ENCODE data around the gene ANGPTL1. TPM values are rescaled to one million over a fixed set of nuclear protein-coding genes. Genes with fewer than 3 reads are reported as not detected.
"Not testable (repeated sequence)": the region's sequence is repeated elsewhere in the genome, so short reads cannot be mapped to it uniquely, and the experiment has no call there.

ANGPTL1 gene
- total RNA-seq, 1 donor from 2014 or later = 23.4 TPM

DNA sequence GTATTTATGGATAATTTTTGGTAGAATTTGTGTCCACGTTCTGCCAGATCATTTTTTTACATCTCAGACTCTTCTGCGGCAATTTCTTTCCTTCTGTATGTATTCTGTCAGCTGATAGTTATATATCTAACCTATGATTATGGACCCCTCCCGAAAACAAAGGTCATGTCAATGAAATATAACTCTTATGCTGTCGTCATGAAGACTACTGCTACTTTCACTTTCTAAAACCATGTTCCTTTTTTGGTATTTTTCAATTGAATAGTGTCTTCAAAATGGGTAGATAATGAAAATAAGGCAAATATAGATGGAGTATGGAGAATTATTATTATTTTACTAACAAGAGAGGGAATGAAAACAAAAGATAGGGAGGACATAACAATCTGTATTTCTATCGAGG, 3.2 kb downstream of the ANGPTL1 start:
- DNase-seq (ENCODE audit: low spot score) = no peak

GRCh38 chr1:178864326-178864725, 6.6 kb downstream of the ANGPTL1 start:
- DNase-seq (ENCODE audit: low spot score) = no peak

DNA sequence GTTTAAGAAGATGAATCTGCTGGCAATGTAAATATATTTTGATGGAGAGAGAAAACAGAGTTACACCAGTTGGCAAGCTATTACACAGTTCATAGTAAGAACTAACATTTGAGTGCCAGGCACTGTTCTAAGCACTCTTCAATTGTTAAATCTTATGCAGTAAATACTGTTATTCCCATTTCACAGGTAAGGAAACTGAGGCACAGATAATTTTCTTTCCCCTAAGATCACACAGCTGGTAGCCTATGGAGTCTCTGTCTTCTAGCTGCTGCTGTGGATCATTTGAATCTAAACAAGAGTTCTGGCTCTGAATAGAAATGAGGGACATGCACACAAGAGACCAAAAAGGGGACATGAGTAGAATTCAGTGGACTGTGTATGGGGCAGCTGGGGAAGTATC, 8.0 kb downstream of the ANGPTL1 start:
- DNase-seq (ENCODE audit: low spot score) = no peak

DNA sequence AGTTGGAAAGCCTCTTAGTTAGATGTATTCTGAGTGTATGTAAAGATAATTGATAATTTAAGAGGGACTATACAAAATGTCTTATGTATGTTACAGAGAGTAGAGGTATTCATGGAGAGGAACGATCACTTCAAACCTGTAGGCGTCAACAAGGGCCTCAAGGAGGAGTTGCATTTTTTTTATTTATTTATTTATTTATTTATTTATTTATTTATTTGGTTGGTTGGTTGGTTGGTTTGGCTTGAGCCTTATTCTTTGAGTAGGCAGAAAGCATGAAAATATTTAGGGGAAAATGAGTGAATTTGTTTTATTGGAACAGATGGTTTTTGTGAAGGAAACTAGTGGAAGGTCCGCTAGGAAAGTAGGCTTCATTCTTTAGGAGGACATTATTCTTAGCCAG, 8.5 kb downstream of the ANGPTL1 start:
- no peak for DNase-seq (ENCODE audit: low spot score)

- DNase-seq (ENCODE audit: low spot score) = no peak
Measured at GRCh38 chr1:178857126-178857525, 13.8 kb downstream of the ANGPTL1 start.

DNA sequence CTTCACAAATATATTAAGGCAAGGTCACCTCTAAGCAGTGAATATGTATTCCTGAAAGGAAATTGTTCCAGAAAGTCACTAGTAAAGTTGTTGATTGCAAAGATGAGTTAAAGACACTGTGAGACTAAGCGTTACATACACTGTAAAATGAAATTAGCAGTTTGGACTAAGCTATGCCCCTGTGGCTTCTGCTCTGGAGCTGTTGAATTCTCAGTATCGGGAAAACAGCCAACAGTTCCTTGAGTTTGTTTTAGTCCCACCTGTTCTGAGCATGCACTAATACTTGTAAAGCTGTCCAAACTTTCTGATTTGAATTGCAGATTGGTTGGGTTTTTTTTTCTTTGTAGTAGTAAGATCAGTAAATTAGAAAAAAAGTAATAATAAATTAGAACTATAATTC, 21.0 kb downstream of the ANGPTL1 start:
- DNase-seq (ENCODE audit: low spot score) = no peak

DNA sequence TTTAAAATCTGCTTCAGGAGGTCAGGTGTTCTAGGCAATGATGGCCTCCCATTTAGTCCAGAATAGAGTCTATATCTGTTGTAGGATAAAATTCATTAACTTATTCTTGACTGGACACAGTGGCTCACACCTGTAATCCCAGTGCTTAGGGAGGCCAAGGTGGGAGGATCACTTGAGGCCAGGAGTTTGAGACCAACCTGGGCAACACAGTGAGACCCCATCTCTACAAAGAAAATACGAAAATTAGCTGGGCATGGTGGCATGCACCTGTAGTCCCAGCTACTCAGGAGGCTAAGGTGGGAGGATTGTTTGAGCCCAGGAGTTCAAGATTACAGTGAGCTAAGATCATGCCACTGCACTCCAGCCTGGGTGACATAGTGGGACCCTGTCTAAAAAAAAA, 23.0 kb downstream of the ANGPTL1 start:
- not testable (repeated sequence) for DNase-seq (ENCODE audit: low spot score)

DNA sequence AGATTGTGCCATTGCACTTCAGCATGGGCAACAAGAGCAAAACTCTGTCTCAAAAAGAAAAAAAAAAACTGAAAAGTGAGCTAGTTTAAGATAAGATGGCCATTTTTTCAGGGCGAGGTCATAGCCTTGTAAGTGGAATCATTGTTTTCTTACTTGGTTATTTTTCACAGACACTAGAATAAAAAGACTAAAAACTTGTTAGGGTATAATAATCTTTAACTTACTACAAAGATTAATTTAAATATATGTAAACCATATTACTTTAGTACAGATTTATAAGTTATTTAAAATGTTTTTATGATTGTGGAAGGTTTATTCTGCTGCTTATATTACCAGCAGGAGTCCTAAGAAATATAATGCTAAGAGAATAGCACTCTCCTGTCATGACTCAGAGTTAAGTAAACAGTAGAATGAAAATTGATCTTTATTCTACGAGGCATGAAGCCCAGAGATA, 23.5 kb downstream of the ANGPTL1 start:
- DNase-seq (ENCODE audit: low spot score) = no peak

DNA sequence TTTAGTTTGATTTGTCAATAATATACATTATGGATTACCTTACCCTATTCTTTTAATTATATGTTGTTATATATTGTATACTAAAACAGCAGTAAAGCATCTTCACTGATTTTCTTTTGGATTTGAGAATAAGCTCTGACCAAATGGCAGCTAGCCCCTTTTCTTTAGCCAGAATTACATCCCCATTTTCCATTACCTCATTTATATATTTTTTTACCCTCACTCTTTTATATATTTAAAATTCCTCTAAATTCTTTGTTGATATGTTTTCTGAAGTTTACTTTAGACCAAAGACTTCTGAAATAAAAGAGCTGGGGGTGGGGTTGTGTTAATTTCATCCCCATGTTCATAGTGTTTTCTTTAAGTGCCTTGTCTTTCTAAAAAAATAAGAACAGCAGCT, 24.6 kb downstream of the ANGPTL1 start:
- DNase-seq (ENCODE audit: low spot score) = no peak

GRCh38 chr1:178844436-178844835, 26.4 kb downstream of the ANGPTL1 start:
- no peak for DNase-seq (ENCODE audit: low spot score)

DNA sequence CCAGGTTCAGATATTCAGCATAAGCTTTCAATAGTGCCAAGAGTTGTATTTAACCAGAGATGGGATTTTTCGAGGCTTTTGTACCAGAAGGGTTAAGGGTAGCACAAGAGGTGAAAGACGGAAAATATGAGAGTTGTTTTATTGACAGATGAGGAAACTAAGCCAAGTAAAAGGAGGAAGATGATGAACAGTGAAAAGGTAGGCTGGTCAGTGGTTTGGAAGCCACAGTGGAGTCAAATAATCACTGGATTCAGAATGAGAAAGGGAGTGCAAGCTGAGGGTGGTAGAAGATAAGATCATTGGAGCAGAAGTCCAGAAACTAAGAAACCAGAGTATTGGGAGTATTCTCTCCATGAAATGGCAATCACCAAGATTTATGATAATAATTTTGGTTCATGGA, 45.7 kb downstream of the ANGPTL1 start:
- DNase-seq (ENCODE audit: low spot score) = no peak

- no peak for DNase-seq (ENCODE audit: low spot score)
Measured at GRCh38 chr1:178821134-178821866, 49.6 kb downstream of the ANGPTL1 start.

DNA sequence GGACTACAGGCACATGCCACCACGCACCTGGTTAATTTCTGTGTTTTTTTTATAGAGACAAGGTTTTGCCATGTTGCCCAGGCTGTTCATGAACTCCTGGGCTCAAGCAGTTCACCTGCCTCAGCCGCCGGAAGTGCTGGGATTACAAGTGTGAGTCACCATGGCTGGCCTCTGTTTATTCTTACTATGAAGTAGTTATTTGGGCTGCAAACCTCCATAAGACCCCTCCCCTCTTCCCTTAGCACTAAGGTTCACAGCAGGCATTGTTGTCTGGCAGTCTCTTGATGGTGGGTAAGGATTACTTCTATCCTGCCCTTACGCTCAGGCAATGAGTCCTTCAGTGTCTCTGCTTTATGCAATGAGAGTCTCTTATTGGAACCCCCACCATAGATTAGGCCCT, 51.8 kb downstream of the ANGPTL1 start:
- no peak for DNase-seq (ENCODE audit: low spot score)

GRCh38 chr1:178818416-178818815, 52.5 kb downstream of the ANGPTL1 start:
- no peak for DNase-seq (ENCODE audit: low spot score)

GRCh38 chr1:178810585-178810984, 60.3 kb downstream of the ANGPTL1 start:
- DNase-seq (ENCODE audit: low spot score) = no peak

GRCh38 chr1:178808529-178808928, 62.3 kb downstream of the ANGPTL1 start:
- DNase-seq (ENCODE audit: low spot score) = no peak

DNA sequence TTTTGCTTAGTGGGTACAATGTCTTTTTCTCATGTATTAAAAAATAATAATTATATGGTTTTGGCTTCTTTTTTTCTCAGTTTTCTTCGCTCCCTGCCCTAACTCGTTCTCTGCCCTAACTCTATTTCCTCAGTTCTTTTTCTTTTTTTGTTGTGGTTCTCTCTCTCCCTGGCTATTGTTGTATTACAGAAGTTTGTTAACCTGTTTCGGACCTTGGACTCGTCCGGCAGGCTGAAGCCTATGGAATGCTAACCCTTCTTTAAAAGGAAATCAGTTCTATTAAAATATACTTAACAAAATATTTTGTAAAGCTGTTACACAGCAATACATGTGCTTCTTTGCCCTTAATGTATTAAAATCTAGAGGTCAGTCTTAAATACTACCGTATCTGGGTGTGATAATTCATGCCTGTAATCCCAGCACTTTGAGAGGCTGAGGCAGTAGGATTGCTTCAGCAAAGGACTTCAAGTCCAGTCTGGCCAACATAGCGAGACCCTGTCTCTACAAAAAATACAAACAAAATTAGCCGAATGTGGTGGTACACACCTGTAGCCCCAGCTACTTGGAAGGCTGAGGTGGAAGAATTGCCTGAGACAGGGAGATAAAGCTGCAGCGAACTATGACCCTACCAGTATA, 64.1 kb downstream of the ANGPTL1 start:
- no peak for DNase-seq (ENCODE audit: low spot score)

GRCh38 chr1:178802873-178803272, 68.0 kb downstream of the ANGPTL1 start:
- no peak for DNase-seq (ENCODE audit: low spot score)

Other genes starting within 250 kb of the ANGPTL1 start
- 5.2 TPM for gene RALGPS2, start 145.8 kb downstream of the ANGPTL1 start, total RNA-seq
- gene FAM20B, start 154.8 kb upstream of the ANGPTL1 start, total RNA-seq = 49.5 TPM
- gene TOR3A, start 211.0 kb upstream of the ANGPTL1 start, total RNA-seq = 22.3 TPM